DMS 273 treated with DMSO at 0.1 percent for 48 hours (cell line): ENCODE measurements around the gene MTARC2.
"Not testable (repeated sequence)": the region's sequence is repeated elsewhere in the genome, so short reads cannot be mapped to it uniquely, and the experiment has no call there.

Source experiments
- DNase-seq: peaks from one replicate; lab custom pipeline; 2025; lab: John Stamatoyannopoulos, UW

The MTARC2 gene

DNA sequence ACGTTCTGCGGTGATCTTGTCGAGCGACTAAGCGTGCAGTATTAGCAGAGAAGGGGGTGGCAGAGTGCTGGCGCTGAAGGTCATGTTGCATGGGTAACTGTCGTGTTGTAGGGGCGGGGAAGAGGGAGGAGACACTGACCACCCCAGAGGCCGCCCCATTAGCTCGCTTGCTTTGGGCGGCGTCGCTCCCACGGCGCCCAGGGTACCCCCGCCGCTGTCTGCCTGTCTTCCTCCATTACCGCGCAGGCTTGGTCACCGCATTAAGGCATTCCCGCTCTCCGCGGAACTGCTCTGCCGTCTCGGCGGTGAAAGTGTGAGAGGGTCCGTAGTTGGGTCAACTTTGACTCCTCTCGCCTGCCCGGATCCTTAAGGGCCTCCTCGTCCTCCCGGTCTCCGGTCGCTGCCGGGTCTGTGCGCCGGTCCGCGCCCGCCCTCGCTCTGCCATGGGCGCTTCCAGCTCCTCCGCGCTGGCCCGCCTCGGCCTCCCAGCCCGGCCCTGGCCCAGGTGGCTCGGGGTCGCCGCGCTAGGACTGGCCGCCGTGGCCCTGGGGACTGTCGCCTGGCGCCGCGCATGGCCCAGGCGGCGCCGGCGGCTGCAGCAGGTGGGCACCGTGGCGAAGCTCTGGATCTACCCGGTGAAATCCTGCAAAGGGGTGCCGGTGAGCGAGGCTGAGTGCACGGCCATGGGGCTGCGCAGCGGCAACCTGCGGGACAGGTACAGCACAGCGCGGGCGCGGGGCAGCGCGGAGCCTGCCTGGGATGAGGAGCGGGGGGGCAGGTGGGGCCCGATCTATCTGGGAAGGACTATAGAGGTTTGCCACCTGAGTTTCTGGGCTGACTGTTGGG lies at the start of gene MTARC2:
Gene MTARC2, plus strand, starts transcription at position 234 of the 846 bp plus-strand sequence. Its CDS starts 210 bp downstream, at position 444.
- peak; percentile 58 for DNase-seq

DNA sequence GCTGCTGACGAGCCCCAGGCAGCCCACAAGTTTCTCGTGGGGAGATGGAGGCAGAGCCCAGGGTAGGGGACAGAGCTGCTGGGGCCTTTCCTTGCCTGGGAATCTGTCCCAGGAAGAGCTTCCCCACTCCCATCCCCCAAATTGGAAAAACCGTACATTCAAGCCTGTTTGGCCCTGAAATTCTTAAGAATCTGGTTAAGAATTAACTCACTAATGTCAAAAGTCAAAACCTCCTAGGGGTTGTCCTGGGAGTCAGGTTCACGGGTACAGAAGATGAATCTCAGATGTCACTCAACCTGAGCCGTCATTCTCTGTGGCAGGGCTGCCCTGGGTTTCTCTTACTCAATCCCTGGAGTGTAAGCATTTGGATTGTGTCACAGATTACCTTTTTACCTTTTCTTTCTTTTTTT lies 49.5 kb upstream of the MTARC2 start:
- DNase-seq: no peak

DNA sequence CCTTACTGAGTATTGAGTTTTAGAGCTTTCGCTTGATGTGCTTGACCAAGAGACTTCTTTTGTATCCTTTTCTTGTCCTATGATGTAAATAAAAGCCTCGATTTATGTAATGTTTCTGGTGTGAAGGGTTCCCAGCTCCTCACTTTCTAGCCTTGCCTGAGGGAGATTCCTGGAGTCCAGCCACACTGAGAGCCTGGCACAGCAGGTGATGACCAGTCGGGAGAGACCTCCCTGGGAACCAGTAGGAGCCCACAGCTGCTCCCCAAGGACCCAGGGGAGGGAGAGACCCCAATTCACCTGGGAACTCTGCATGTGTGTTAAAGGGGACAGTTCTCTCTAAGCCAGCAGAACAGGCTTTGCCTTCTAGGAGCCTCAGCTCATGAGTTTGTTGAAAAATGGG lies 49.1 kb upstream of the MTARC2 start:
- DNase-seq: no peak

DNA sequence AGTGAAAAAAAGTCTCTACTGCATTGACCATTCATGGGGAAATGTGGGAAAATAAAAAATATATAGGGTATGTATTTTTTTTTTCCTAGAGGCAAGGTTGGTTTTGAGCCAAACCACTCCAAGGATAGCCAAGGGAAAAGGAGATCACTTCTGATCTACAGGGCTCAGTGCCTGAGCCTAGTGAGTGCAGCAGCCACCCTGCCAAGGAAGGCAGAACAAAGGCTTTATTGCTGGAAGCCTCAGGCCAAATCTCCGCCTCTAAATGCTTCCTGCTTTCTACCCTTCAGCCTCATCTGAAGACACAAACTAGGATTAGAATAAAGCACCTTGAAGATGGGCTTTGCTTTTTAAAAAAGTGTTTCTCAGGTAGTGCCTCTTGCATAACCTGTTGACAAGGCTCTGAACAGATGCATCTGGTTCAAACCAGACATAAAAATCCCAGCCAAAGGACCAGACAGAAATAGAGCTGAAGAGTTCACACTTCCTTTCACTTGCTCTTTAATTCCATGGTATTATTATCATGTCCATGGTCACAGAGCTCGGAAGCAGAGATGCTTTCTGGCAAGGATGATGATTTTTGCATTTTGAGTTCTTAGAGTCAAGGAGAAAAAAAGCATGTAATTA lies 47.5 kb upstream of the MTARC2 start:
- DNase-seq: no peak

DNA sequence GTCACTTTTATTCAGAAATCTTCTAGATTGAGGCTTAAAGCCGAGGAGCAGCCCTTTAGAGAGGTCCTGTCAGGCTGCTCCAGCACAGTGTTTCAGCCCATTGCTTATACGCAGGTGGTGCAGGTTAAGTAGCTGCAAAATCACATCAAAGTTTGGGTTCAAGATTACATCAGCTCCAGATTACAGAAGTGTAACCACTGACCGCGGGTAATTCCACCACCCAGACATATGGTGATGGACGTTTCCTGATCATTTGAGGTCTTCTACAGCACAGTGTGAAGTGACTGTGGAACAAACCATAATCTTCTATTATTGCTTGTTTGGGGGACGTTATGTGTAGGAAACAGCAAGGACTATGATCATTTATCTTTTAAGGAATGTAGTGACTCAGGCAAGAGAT lies 46.1 kb upstream of the MTARC2 start:
- no peak for DNase-seq

DNA sequence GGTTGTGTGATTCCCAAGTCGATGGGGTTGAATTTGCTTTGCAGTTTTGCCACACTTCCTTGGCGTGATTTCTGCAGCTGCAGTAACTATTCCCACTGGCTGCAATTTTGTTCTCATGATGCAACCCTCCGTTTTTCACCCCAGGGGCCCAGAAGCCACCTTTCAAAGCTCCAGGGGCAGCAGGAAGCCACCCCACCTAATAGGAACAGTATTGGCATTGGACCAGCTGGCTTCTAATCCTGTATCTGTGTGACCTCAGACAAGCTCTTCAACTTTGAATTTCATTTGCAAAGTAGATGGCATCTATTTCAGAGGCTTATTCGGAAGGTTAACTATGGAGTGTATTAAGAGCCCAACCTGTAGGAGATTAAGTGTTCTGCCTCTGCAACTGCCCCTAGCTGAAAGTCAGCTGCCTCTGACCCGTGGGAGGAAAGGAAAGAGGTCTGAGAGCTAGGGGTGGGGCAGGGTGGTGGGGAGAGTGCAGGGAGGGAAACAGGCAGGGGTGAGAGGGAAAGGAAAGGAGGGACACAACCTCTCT lies 45.3 kb upstream of the MTARC2 start:
- DNase-seq: no peak

DNA sequence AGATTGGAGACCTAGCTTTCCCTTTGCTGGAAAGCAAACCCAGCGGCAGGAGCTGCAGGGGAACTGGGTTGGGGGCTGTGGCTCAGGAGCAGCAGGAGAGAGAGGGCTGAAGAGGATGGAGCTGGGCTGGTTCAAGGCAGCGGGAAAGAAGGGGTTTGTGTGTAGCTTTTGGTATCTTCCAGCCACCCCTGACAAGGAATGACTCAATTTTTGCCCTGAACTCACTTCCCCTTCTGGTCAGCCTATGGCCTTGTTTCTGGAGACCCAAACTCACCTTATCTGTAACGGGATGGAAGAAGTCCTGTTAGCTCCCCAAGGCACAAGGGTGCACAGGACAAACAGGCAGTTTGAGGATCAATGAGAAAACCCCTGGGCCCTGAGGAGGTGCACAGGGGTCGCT lies 44.8 kb upstream of the MTARC2 start:
- DNase-seq: no peak

DNA sequence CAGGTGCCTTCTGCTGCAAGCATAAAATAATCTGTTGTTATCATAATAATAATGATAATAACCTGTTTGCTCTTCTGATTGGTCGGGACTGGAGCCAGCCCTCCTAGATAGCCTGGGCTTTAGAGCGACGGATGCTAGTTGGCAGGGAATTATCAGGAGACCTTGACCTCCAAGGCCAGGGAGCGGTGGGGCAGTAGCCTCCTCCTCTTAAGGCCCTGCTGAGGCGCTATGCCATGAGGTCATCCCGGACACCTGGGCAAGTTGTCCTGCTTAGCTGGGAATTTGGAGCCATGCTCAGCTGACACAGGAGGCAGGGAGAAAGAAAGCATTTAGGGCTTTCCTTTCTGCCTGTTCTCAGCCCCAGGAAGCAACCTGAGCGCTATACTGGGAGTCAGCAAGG lies 42.3 kb upstream of the MTARC2 start:
- DNase-seq: no peak

DNA sequence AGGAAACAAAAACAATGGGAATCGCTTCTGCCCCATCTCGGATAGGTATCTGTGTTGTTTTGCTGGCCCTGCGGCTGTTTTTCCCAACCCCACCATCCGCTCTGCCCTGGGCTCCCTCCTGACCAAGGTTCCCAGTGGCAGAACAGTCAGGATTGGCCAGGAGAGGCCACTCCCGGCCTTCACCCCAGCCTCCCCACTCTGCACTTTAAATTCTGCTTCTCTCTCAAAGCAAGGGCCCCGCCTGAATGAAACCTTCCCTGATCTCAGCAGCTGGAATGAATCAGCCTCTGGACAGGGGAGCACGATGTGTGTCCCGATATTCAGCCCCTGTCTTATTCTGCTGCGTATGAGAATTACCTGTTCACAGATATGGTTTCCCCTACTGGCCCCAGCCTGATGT lies 41.6 kb upstream of the MTARC2 start:
- DNase-seq: no peak

DNA sequence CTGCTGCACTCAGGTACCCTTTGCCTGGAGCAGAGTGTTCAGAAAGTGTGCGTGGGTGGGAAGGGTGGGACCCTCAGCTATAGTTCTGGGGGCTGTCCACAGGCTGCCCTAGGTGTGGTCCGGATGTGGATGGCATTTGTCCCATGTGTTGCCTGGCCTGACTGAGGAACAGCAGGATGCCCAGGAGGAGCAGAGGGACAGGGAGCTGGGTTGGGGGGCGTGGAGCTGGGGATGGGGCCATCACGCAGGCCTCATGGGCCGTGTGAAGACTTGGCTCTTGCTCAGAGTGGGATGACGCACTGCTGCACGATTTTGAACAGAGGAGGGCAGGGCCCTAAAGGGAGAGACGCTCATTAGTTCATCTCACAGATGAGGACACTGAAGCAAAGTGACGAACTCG lies 41.0 kb upstream of the MTARC2 start:
- DNase-seq: no peak

DNA sequence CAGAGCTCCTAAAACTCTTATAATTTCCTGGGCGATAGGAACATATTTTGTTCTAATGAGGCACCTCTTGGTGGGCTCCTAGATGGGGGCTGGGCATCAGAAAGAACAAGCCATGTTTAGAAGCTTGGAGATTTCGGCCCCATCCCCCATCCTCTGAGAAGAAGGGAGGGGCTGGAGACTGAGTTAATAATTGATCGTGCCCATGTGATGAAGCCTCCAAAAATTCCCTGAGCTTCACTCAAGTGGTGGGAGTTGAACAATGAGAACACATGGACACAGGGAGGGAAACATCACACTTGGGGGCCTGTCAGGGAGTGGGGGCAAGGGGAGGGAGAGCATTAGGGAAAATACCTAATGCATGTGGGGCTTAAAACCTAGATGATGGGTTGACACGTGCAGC lies 39.9 kb upstream of the MTARC2 start:
- no peak for DNase-seq

DNA sequence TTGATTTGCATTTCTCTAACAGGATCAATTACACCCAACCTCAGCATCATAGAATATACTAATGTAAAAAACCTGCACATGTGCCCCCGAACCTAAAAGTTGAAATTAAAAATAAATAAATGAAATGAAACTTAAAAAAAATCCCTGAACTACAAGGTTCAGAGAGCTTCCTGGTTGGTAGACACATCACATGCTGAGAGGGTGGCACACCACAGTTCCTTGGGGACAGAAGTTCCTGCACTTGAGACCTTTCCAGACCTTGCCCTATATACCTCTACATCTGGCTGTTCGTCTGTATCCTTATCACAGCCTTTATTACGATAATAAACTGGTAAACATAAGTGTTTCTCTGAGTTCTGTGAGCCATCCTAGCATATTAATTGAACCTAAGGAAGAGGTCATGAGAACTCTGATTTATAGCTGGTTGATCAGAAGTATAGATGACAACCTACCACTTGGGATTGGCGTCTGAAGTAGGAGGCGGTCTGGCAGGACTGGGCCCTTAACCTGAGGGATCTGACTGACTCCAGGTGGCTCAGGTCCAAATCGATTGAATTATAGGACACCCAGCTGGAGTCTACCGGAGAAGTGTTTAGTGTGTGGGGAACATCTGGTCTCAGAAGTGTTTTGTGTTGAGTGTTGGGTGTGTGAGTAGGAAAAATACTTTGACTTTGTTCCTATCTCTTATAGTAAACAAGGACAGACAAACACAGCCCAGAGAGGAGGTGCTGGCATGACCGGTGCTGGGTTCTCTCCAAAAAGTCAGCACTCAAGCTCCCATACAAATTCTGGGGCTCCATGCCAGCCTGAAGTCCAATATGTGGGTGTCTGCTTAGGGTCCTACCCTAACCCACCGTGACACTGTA lies 39.0 kb upstream of the MTARC2 start:
- DNase-seq: no peak

DNA sequence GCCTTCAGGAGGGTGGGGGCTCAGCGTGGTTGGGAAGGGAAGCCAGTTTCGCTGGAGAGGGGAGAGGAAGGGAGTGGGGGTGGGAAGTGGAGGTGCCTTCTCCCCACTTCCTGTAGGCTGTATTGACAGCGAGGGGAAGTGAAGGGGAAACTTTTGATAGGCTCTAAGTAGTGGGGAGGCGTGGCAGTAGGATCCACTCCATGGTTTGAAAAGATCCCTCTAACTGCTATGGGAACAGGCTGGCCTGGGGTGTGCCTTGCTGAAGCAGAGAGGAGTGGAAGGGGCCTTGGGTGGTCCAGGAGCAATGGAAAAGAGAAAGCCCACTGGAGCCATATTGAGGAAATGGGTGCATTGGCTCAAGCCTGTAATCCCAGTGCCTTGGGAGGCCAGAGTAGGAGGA lies 37.8 kb upstream of the MTARC2 start:
- no peak for DNase-seq

DNA sequence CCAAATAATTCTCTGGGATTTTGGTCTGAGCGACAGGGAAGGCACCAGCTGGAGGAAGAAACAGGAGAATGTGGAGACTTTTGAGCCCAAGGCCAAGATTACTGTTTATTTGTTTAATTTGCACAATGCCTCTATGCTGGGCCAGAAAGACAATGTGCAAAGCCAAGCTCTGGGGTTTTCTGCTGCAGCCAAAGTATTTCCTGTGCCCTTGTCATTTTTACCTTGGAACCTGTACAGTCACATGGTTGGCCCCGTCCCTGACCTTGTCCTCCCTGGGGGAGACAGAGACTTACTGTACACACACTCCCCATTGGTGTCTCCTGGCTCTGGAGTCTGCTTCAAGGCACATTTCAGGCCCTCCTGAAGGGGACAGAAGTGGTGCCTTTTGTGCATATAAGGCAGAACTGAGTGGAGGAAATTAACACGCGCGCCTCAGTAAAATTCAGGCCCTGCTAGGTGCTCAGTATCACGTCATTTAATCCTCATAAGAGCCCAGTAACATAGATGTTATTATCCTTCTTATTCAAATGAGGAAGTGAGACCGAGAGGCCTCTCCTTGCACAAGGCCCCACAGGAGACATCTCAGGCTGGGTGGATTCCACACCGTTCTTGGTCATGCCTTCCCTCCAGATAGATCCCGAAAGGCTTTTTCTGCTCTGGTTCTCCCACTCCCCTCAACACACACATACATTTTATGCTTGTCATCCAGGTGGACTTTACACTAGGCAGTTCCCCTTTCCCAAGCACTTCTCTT lies 36.9 kb upstream of the MTARC2 start:
- DNase-seq: no peak

DNA sequence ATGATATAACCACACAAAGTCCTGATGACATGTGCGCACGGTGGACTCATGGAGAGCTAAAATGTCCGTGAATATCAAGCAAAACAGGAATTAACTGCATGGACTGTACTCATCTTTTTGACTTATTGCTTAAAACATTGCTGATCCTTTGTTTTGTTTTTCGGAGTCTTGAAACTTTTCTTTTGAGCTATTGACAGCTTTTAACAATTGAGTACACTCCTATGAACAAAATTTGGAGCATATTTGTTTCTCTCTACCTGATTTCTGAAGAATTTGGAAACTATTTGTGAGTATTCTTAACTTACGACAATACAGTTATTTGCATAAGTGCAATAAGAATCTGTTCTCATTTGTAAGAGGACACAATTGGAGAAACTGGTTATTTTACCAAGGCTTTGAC lies 32.1 kb upstream of the MTARC2 start:
- DNase-seq: not testable (repeated sequence)

DNA sequence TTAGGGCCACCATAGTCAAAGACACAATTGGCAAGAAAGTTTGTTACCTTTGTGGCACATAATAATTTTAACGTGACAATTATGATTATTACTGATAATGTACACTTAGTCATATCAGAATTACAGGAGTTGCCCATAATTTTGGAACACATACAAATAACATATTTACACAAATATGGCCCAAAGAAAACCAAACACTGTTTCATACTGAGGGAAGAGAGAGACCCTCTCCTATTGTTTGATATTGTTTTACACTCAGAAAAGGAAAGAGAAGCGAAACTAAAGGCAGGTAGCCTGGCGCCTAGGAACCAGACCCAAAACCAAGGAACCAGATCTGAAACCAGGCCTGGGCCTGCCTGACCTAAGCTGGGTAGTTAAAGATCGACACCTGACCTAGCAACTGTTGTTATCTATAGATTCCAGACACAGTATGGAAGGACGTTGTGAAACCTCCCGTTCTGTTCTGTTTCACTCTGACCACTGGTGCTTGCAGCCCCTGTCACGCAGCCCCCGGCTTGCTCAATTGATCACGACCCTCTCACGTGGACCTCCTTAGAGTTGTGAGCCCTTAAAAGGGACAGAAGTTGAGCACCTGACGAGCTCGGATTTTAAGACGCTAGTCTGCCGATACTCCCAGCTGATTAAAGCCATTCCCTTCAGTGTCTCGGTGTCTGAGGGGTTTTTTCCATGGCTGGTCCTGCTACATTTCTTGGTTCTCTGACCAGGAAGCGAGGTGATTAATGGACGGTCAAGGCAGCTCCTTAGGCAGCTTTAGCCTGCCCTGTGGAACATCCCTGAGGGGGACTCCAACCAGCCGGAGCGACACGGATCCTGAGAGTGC lies 30.1 kb upstream of the MTARC2 start:
- no peak for DNase-seq

DNA sequence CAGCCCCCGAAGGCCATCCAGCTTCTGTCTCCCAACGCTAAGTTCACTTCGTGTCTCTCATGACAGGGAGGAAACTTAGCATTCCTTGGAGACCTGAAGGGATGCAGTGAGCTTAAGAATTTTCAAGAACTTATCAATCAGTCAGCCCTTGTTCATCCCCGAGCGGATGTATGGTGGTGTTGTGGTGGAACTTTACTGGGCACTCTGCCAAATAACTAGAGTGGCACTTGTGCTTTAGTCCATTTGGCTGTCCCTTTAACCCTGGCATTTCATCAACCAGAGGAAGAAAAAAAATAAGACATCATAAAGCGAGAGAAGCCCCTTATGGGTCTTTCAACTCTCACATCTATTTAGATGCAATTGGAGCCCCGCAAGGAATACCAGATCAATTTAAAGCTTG lies 26.9 kb upstream of the MTARC2 start:
- DNase-seq: not testable (repeated sequence)

DNA sequence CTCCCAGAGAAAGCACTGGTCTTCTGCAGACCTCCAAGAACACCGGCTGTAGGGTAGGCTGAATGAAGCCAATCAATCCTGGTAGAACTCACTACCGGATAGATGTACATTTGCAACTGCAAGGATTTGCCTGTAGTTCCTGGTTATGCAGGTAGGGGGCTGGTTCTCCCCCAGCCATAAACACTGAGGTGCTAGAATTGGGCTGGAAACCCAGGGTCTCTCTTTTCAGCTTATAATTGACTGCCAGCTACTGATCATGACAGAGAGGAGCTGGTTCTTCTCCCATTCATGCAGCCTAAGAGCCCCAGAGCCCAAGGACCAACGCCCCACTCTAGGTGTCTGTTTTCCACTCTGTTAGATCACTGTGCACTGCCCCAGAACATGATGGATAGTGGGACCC lies 21.5 kb upstream of the MTARC2 start:
- DNase-seq: no peak

DNA sequence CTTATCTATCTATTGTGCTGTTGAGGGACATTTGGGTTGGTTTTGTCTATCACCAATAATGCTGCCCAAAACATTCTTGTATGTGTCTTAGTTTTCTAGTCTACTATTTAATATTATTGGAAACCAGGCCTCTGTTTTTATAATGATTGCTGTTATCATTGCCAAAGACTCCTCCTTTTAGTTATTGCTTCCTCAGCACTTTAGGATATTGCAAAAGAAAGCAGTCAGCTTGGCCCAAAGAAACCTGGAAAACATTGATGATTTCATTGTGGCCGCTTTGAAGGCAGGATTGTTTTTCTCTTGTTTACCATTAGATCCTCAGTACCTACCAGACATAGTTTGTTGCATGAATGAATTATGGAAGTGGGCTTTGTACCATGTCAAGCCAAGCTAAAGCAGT lies 20.6 kb upstream of the MTARC2 start:
- no peak for DNase-seq

DNA sequence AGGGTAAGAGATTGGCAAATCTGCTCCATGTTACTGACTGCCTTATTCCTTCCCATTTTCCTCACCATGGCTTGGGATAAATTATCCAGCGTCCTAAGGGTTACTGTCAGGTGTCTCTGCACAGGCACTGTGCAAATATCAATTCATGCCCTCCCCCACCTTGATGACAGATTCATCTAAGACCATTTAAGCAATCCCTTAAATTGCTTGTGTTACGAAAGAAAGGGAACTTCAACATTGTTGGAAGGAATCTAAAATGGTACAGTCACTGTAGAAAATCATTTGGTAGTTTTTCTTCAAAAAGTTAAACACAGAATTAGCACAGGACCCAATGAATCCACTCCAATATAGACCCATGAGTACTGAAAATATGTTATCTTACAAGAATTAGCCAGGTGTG lies 17.6 kb upstream of the MTARC2 start:
- no peak for DNase-seq

DNA sequence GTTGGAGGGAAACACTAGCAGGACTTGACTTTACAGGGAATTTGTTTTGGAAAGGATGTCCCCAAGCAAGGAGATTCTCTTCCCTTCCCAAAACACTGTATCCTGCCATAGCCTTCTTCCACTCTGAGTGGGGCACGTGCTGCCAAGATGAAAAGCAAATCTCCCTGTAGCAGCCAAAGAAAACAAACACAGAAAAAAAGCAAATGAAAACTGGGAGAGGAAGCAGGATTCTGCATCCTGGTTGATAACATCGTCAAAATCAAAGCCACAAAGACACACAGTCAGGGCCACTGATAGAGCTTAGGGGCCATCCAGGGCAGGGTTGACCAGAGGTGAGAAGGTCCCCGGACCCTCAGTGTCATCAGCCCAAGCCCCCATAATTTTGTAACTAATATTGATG lies 16.0 kb upstream of the MTARC2 start:
- no peak for DNase-seq
